ENCODE results near the gene TMEM8B.

TMEM8B gene

GRCh38 chr9:35859310-35859989 lies 30.4 kb downstream of the TMEM8B start:
- no peak for TF ChIP-seq MYC (IDR thresholded peaks at IDR 0.05; ENCODE audit: low read depth, low read length)
- no peak for TF ChIP-seq POLR2A (IDR thresholded peaks at IDR 0.05; ENCODE audit: extremely low read depth, insufficient read length)
- TF ChIP-seq, protein P1, sequence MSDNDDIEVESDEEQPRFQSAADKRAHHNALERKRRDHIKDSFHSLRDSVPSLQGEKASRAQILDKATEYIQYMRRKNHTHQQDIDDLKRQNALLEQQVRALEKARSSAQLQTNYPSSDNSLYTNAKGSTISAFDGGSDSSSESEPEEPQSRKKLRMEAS (IDR thresholded peaks at IDR 0.05; ENCODE audit: low read depth, low read length) = no peak
- TF ChIP-seq, protein P2, sequence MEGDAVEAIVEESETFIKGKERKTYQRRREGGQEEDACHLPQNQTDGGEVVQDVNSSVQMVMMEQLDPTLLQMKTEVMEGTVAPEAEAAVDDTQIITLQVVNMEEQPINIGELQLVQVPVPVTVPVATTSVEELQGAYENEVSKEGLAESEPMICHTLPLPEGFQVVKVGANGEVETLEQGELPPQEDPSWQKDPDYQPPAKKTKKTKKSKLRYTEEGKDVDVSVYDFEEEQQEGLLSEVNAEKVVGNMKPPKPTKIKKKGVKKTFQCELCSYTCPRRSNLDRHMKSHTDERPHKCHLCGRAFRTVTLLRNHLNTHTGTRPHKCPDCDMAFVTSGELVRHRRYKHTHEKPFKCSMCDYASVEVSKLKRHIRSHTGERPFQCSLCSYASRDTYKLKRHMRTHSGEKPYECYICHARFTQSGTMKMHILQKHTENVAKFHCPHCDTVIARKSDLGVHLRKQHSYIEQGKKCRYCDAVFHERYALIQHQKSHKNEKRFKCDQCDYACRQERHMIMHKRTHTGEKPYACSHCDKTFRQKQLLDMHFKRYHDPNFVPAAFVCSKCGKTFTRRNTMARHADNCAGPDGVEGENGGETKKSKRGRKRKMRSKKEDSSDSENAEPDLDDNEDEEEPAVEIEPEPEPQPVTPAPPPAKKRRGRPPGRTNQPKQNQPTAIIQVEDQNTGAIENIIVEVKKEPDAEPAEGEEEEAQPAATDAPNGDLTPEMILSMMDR (IDR thresholded peaks at IDR 0.05; ENCODE audit: low read depth, low read length) = no peak
- peak; percentile 45 for DNase-seq (ENCODE audit: low read depth)
- H3K4me3 ChIP-seq (ENCODE audit: low read depth, low read length) = no peak overlapping the region

DNA sequence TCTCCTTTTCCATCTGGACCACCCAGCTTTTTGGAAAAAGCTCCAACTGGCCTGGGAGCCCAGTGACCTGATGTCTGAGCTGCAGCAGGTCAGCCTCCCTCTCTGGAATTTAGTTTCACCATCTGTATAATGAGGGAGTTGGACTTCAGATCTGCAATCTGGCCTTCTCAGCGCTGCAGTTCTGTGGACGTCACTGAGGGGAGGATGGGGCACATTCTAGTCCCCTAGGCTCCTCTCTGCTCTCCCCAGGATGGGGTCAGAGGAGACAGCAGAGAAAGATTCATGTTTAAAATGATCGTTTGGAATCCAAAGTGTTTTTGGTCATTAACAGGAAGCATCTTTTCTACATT lies 30.9 kb downstream of the TMEM8B start:
- TF ChIP-seq MYC (IDR thresholded peaks at IDR 0.05; ENCODE audit: low read depth, low read length) = no peak
- TF ChIP-seq, protein P2 (IDR thresholded peaks at IDR 0.05; ENCODE audit: low read depth, low read length) = no peak
- TF ChIP-seq, protein P1 (IDR thresholded peaks at IDR 0.05; ENCODE audit: low read depth, low read length) = no peak
- TF ChIP-seq POLR2A (IDR thresholded peaks at IDR 0.05; ENCODE audit: extremely low read depth, insufficient read length) = no peak
- no peak overlapping the region for H3K4me3 ChIP-seq (ENCODE audit: low read depth, low read length)
- no peak for DNase-seq (ENCODE audit: low read depth)

- no peak for DNase-seq (ENCODE audit: low read depth)
- no peak overlapping the region for H3K4me3 ChIP-seq (ENCODE audit: low read depth, low read length)
- TF ChIP-seq POLR2A (IDR thresholded peaks at IDR 0.05; ENCODE audit: extremely low read depth, insufficient read length) (no peak), MYC (IDR thresholded peaks at IDR 0.05; ENCODE audit: low read depth, low read length) (no peak)
- TF ChIP-seq, protein P1 (IDR thresholded peaks at IDR 0.05; ENCODE audit: low read depth, low read length) = no peak
- TF ChIP-seq, protein P2 (IDR thresholded peaks at IDR 0.05; ENCODE audit: low read depth, low read length) = no peak
Observed at GRCh38 chr9:35861161-35861897, 32.3 kb downstream of the TMEM8B start.

DNA sequence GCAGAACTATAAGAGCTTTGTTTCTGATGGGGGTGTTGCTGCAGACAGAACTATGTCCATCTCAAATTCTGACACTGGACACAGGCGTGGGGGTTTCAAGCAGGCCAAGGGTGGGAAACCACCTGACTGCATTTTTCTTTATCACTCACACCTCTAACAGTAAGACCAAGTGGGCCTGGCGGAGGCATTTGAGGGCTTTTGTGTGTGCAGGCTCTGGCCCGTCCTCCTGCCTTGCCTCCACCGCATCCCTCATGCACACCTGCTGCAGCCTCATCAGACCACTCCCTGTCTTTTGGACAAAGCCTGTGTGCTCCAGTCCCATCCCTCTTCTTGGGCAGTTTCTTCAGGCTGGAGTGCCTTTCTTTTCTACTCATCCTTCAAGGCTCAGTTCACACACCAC lies 33.3 kb downstream of the TMEM8B start:
- H3K4me3 ChIP-seq (ENCODE audit: low read depth, low read length) = no peak overlapping the region
- TF ChIP-seq POLR2A (IDR thresholded peaks at IDR 0.05; ENCODE audit: extremely low read depth, insufficient read length) (no peak), MYC (IDR thresholded peaks at IDR 0.05; ENCODE audit: low read depth, low read length) (no peak)
- TF ChIP-seq, protein P1 (IDR thresholded peaks at IDR 0.05; ENCODE audit: low read depth, low read length) = no peak
- TF ChIP-seq, protein P2 (IDR thresholded peaks at IDR 0.05; ENCODE audit: low read depth, low read length) = no peak
- DNase-seq (ENCODE audit: low read depth) = no peak

DNA sequence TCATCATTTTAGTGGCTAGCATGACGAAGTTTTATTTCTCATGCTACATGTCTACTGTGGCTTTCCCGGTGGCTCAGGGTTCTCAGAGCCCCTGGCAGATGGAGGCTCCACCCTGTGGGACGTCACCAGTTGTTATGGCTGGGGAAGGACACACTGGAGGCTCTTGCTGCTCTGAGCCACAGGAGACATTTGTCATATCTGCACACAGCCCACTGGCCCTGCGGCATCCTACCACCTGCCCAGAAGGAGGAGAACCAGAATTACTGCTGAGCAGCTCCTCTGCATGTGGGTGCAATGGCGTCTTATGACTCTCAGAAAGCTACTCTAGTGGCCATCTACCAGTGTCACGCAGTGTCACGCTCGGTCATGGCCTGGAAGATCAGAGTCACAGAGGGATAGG lies 34.6 kb downstream of the TMEM8B start:
- DNase-seq (ENCODE audit: low read depth) = no peak
- H3K4me3 ChIP-seq (ENCODE audit: low read depth, low read length) = no peak overlapping the region
- TF ChIP-seq MYC (IDR thresholded peaks at IDR 0.05; ENCODE audit: low read depth, low read length) = no peak
- no peak for TF ChIP-seq POLR2A (IDR thresholded peaks at IDR 0.05; ENCODE audit: extremely low read depth, insufficient read length)
- TF ChIP-seq, protein P1 (IDR thresholded peaks at IDR 0.05; ENCODE audit: low read depth, low read length) = no peak
- TF ChIP-seq, protein P2 (IDR thresholded peaks at IDR 0.05; ENCODE audit: low read depth, low read length) = no peak
